K562 (cell line): ENCODE data around the gene UNC119. TPM values are rescaled to one million over a fixed set of nuclear protein-coding genes. Genes with fewer than 3 reads are reported as not detected.

Experiments
- ATF6 ChIP-seq: sonication (generic); formaldehyde crosslinking; IDR thresholded peaks from 2 replicates; pipeline ENCODE4 v1.4.0; 2020; ENCODE audit warnings: mild to moderate bottlenecking, missing genetic modification reagents
- CHD2 ChIP-seq: IDR thresholded peaks from 2 replicates; pipeline ENCODE4 v1.6.1; 2011; ENCODE audit warnings: low read depth, low read length
- DPF2 ChIP-seq: fragments of 450-650 bp; IDR thresholded peaks from 2 replicates; pipeline ENCODE4 v1.6.1; 2016
- KDM5B ChIP-seq: fragments of 200-600 bp; sonication (generic); IDR thresholded peaks from 2 replicates; pipeline ENCODE4 v1.6.1; 2012; ENCODE audit warnings: low read depth, mild to moderate bottlenecking, moderate library complexity, low read length, control low read depth, inconsistent platforms; ENCODE audit not compliant: insufficient replicate concordance
- KLF10 ChIP-seq: fragments of 250-450 bp; sonication (Bioruptor Pico); IDR thresholded peaks from 2 replicates; pipeline ENCODE4 v1.6.1; 2021; ENCODE audit warnings: matching md5 sums
- NKRF ChIP-seq: fragments of 450-650 bp; IDR thresholded peaks from 2 replicates; pipeline ENCODE4 v1.6.1; 2016; ENCODE audit warnings: borderline replicate concordance
- PBX2 ChIP-seq, 2 experiments: IDR thresholded peaks in 1 of 2; conservative IDR thresholded peaks in 1 of 2; 2 replicates each; pipeline ENCODE4 v1.6.1; 2016; ENCODE audit warnings: low read depth in 2 of 2, mild to moderate bottlenecking in 1 of 2, missing compliant biosample characterization in 1 of 2, missing genetic modification characterization in 1 of 2, moderate library complexity in 1 of 2
- XRCC5 ChIP-seq: fragments of 200-400 bp; formaldehyde crosslinking; IDR thresholded peaks from 2 replicates; pipeline ENCODE4 v1.6.1; 2017; ENCODE audit warnings: low read depth, mild to moderate bottlenecking, low read length
- ZBTB11 ChIP-seq, 3 experiments: fragments of 200-800 bp in 1 of 3; fragments of 250-450 bp in 1 of 3; fragments of 450-650 bp in 1 of 3; sonication (Bioruptor Pico) in 1 of 3; sonication (Bioruptor generic) in 1 of 3; formaldehyde crosslinking in 1 of 3; IDR thresholded peaks; 2 replicates each; pipeline versions ENCODE4 v1.6.1 to v1.8.0; 2016 to 2022; ENCODE audit warnings: mild to moderate bottlenecking in 2 of 3, missing genetic modification characterization in 2 of 3, missing compliant biosample characterization in 1 of 3, moderate library complexity in 1 of 3
- ZNF395 ChIP-seq: fragments of 200-800 bp; sonication (Bioruptor generic); IDR thresholded peaks from 2 replicates; pipeline ENCODE4 v1.6.1; 2017; ENCODE audit warnings: missing genetic modification characterization, missing compliant biosample characterization
- ZNF512 ChIP-seq: IDR thresholded peaks from 2 replicates; pipeline ENCODE4 v1.6.1; 2016; ENCODE audit warnings: missing genetic modification characterization, missing compliant biosample characterization
- ZNF77 ChIP-seq: fragments of 250-450 bp; sonication (Bioruptor Pico); IDR thresholded peaks from 2 replicates; pipeline ENCODE4 v1.5.0; 2020
- ZNF785 ChIP-seq: fragments of 250-450 bp; sonication (Bioruptor Pico); IDR thresholded peaks from 2 replicates; pipeline ENCODE4 v1.4.0; 2020; ENCODE audit warnings: mild to moderate bottlenecking
- polyA plus RNA-seq, 8 experiments: library from polyadenylated mRNA; depleted of rRNA in 4 of 8; stranded (reverse) in 5 of 8; unstranded in 3 of 8; fragments of >200 nt; fragmentation: Nextera tagmentation in 2 of 8; fragmentation: Illumina TruSeq in 1 of 8; extraction: Ambion mirVana in 2 of 8; extraction: Trizol in 1 of 8; gene quantifications; 2 replicates each; pipeline versions ENCODE4 v1.2.1 to v1.2.3, GENCODE V29; 2011 to 2014; ENCODE audit warnings: inconsistent platforms in 1 of 8, missing spikeins in 1 of 8
- total RNA-seq, 7 experiments: library from RNA; depleted of rRNA in 6 of 7; stranded (reverse); fragments of >200 nt in 6 of 7; fragmentation: Illumina TruSeq in 2 of 7; extraction: Trizol in 2 of 7; gene quantifications; 2 replicates each; pipeline versions ENCODE4 v1.2.1 to v1.2.3, GENCODE V29; 2011 to 2021; ENCODE audit warnings: low replicate concordance in 1 of 7

The UNC119 gene
- total and polyA plus RNA-seq, 9 of the 15 experiments (the other 6 are each of a cell fraction or from before 2014, with no cell fraction given), result 0.37 to 47.7 (median 16.3) TPM

- TF ChIP-seq XRCC5 (no peak), KDM5B (no peak), KLF10 (CRISPR knock-in tag) (no peak), ZNF512 (no peak), ZNF785 (CRISPR knock-in tag) (no peak), NKRF (no peak), ZNF77 (no peak), DPF2 (peak; percentile 96), ZBTB11 (CRISPR knock-in tag; IDR thresholded peaks at IDR 0.05) (peak in 1 of 3 experiments; percentile 84; a peak in 2 of 6 replicates), ZNF395 (peak; percentile 91), ATF6 (CRISPR knock-in tag) (no peak), CHD2 (no peak), PBX2 (CRISPR knock-in tag; IDR thresholded peaks at IDR 0.05; ENCODE audit: low read depth) (no peak), PBX2 (tag; conservative IDR thresholded peaks at IDR 0.05; ENCODE audit: low read depth) (no peak)
These were observed 25.2 kb downstream of the UNC119 start (continued) for GRCh38 chr17:28527181-28527681.
